ENCODE data around the gene PDZD7.
"Not testable (repeated sequence)": the region's sequence is repeated elsewhere in the genome, so short reads cannot be mapped to it uniquely, and the experiment has no call there.

PDZD7 gene

GRCh38 chr10:100982916-100983830 is 47.8 kb downstream of the PDZD7 start:
- no peak for DNase-seq (ENCODE audit: low spot score)

GRCh38 chr10:100981178-100981772 is 49.7 kb downstream of the PDZD7 start:
- no peak for DNase-seq (ENCODE audit: low spot score)

- no peak for DNase-seq (ENCODE audit: low spot score)
Measured at GRCh38 chr10:100980711-100981110, 50.2 kb downstream of the PDZD7 start.

GRCh38 chr10:100980311-100980710 is 50.6 kb downstream of the PDZD7 start:
- no peak for DNase-seq (ENCODE audit: low spot score)

- DNase-seq (ENCODE audit: low spot score): no peak
Measured at GRCh38 chr10:100979791-100980272, 51.1 kb downstream of the PDZD7 start.

- DNase-seq (ENCODE audit: low spot score): no peak
Measured at GRCh38 chr10:100978901-100979195, 52.1 kb downstream of the PDZD7 start.

GRCh38 chr10:100978121-100978900 is 52.6 kb downstream of the PDZD7 start:
- no peak for DNase-seq (ENCODE audit: low spot score)

- DNase-seq (ENCODE audit: low spot score): no peak
Measured at GRCh38 chr10:100977436-100977835, 53.5 kb downstream of the PDZD7 start.

- no peak for DNase-seq (ENCODE audit: low spot score)
Measured at GRCh38 chr10:100976906-100977305, 54.0 kb downstream of the PDZD7 start.

- DNase-seq (ENCODE audit: low spot score): not testable (repeated sequence)
Measured at GRCh38 chr10:100975397-100975796, 55.5 kb downstream of the PDZD7 start.

- no peak for DNase-seq (ENCODE audit: low spot score)
Measured at GRCh38 chr10:100972904-100973535, 57.9 kb downstream of the PDZD7 start.

- DNase-seq (ENCODE audit: low spot score): no peak
Measured at GRCh38 chr10:100972115-100972903, 58.6 kb downstream of the PDZD7 start.

GRCh38 chr10:100970914-100971811 is 59.8 kb downstream of the PDZD7 start:
- DNase-seq (ENCODE audit: low spot score): no peak

- peak; percentile 62 for DNase-seq (ENCODE audit: low spot score)
Measured at GRCh38 chr10:100970076-100970913, 60.6 kb downstream of the PDZD7 start.

- DNase-seq (ENCODE audit: low spot score): peak; percentile 75
Measured at GRCh38 chr10:100969187-100970075, 61.5 kb downstream of the PDZD7 start, which contains the start of gene SEMA4G. SEMA4G (plus strand) TSS chr10:100969504; CDS start chr10:100972913, 3,409 bp downstream.

- no peak for DNase-seq (ENCODE audit: low spot score)
Measured at GRCh38 chr10:100968863-100969186, 62.1 kb downstream of the PDZD7 start.

- DNase-seq (ENCODE audit: low spot score): no peak
Measured at GRCh38 chr10:100968062-100968736, 62.7 kb downstream of the PDZD7 start.

- no peak for DNase-seq (ENCODE audit: low spot score)
Measured at GRCh38 chr10:100967332-100967731, 63.6 kb downstream of the PDZD7 start.

Data from germinal center (tissue), 1 donor.